ENCODE data around the gene PTPN9.

DNA sequence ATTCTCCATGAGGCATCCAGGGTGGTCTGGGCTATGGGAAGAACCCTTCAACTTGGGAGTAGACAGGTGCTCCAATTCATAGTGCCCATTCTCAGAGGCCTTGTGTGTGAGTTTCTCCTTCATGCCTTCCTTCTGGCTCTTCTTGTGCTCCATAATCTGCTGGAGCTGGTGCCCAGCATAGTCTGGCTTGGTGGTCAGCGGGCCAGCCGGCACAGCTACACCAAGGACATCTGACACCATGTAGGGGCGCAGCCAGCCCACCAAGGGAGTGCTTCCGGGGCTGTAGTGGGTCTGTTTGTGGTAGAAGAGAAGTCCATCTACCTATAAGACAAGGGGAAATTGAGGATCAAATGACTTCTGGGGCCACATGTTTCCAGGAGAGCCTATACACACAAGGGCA is 19.2 kb upstream of the PTPN9 start:
- TF ChIP-seq CTCF (IDR thresholded peaks at IDR 0.05; ENCODE audit: insufficient read depth, low read length, poor library complexity, severe bottlenecking) (no peak), EZH2phosphoT487 (conservative IDR thresholded peaks at IDR 0.05; ENCODE audit: low read length) (no peak)

Measured in SU-DHL-6 (cell line).